NB4 (cell line): ENCODE data around the gene WDR70.

ENCODE experiments used
- POLR2A ChIP-seq: IDR thresholded peaks from 2 replicates; pipeline ENCODE4 v1.6.1; 2011; ENCODE audit warnings: mild to moderate bottlenecking; ENCODE audit not compliant: insufficient read length; ENCODE audit errors: extremely low read depth
- TF ChIP-seq, protein P1 (sequence below): IDR thresholded peaks from one replicate; pipeline ENCODE4 v1.5.1; 2012; ENCODE audit warnings: low read depth, low read length

DNA sequence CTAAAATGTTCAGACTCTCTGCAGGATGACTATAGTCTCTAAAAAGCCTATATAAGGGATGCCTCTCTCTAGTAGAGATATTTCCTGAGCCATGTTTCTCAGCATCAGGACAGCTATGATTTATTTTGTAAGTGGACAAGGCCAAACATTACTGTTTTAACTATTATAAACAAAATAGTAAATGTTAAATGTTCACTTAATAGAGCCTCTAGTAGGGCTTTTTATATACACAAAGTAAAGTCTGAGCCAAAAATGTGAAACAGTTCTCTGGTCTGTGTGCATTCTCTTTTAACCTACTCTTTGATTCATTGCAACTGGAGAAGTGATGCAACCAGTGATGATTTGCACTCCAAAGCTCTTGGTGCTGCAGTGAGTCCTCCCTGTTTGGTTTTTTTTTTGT lies 240.2 kb downstream of the WDR70 start:
- TF ChIP-seq, protein P1, sequence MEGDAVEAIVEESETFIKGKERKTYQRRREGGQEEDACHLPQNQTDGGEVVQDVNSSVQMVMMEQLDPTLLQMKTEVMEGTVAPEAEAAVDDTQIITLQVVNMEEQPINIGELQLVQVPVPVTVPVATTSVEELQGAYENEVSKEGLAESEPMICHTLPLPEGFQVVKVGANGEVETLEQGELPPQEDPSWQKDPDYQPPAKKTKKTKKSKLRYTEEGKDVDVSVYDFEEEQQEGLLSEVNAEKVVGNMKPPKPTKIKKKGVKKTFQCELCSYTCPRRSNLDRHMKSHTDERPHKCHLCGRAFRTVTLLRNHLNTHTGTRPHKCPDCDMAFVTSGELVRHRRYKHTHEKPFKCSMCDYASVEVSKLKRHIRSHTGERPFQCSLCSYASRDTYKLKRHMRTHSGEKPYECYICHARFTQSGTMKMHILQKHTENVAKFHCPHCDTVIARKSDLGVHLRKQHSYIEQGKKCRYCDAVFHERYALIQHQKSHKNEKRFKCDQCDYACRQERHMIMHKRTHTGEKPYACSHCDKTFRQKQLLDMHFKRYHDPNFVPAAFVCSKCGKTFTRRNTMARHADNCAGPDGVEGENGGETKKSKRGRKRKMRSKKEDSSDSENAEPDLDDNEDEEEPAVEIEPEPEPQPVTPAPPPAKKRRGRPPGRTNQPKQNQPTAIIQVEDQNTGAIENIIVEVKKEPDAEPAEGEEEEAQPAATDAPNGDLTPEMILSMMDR, result no peak
- TF ChIP-seq POLR2A, result no peak
